HG03159 (cell line): Measurements from ENCODE around the gene LMLN.
"Not testable (repeated sequence)": the region's sequence is repeated elsewhere in the genome, so short reads cannot be mapped to it uniquely, and the experiment has no call there.

Source experiments
- ATAC-seq: cut with Tn5 transposase; IDR thresholded peaks from one replicate; pipeline ENCODE4 v1.9.1; 2021; ENCODE audit warnings: mild to moderate bottlenecking, moderate library complexity; ENCODE audit not compliant: unreplicated experiment

The LMLN gene

DNA sequence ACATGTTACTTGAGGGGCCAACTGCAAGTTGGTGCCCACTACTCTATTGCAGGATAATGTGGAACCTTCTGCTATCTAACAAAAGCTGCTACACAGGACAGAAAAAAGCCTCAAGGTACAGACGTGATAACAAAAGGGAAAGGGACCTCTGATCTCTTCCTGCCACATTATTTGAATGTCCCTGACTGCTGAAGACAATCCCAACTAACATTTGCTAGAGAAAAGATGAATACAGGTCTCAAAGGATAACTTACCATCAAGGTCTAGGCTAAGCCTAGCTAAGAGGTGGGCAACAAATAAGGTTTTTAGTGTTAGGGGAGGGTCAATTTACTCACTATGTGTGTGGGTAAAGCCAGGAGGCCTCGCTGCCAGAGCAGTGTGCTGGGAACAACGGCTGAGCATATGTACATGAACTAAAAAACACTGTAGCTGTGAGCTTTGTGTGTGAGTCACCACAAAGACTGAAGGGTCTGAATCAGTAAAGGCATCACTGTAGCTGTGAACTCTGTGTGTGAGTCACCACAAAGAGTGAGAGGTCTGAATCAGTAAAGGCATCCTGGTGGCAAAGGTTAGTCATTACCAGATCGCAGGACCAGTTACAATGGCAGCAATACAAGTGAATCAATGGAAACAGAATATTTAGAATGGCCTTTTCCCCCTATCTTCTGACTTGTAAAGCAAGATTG lies 111.7 kb downstream of the LMLN start:
- peak; percentile 96 for ATAC-seq

DNA sequence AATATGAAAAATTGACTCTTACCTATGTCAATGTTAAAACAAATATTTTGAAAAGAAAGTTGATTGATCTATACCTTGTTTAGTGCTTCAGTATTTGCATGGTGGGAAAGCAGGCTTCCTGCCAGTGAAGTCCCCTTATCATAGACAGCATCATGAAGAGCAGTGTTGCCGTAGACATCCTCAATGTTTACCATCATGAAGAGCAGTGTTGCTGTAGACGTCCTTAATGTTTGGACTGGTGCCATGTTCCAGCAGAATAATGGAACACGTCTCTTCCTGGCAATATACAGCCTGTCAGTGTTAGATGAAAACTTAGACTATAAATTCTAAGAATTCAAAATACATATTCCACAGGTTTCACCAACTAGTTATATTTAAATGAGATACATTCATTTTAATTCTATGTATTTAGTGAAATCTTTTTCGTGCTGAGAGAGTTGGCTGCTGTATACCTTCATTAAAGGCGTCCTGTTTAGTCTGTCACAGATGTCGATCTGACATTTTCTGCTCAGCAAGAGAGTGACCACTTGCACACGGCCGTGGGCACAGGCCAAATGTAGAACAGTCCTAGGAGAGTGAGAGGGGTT lies 116.8 kb downstream of the LMLN start:
- ATAC-seq: no peak

- peak; percentile 18 for ATAC-seq
These were observed 119.9 kb downstream of the LMLN start for GRCh38 chr3:198079771-198080520.

- ATAC-seq: peak; percentile 79
These were observed 120.7 kb downstream of the LMLN start for GRCh38 chr3:198080521-198081384.

DNA sequence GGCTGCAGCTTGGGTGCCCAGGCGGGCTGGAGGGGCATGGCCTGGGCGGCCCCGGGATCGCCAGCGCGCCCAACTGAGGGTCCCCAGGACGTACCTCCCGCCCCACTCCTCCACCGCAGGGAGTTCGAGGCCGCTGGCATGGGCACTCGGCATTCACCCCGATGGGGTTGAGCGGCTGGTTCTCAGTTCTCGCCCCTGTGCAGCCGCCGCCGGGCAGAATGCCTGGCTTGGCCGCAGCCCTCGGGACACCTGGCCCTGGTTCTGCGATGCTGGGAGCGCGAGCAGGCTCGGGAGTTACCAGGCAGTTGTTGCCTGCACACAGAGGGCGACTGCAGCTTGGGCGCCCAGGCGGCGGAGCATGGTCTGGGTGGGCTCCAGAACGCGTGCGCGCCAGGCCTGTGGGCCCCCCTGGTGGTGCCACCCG lies 121.4 kb downstream of the LMLN start:
- no peak for ATAC-seq

- ATAC-seq: not testable (repeated sequence)
These were observed 122.2 kb downstream of the LMLN start for GRCh38 chr3:198082226-198082625.

DNA sequence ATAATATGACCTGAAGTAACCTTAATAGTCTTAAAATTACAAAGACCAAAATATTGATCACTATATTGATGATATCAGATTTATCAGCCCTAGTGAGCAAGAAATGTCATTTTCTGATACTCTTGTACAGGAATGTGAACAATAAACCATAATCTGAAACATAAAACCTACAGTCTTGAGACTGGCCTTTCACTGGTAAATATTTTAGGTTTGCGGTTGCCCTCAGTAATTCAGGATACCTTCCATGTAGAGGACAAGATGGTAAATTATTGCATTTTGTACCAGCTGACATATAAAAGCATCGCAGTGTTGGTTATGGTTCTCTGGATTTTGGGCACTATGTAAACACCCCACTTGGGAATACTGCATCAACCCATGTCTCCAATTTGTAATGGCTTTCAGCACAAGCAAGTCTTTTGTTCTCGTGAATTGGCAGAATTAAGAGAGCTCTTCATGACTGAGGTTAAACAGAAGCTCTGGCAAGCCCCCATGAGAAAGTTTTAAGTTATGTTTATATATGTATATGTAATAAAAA lies 128.5 kb downstream of the LMLN start:
- ATAC-seq: no peak

DNA sequence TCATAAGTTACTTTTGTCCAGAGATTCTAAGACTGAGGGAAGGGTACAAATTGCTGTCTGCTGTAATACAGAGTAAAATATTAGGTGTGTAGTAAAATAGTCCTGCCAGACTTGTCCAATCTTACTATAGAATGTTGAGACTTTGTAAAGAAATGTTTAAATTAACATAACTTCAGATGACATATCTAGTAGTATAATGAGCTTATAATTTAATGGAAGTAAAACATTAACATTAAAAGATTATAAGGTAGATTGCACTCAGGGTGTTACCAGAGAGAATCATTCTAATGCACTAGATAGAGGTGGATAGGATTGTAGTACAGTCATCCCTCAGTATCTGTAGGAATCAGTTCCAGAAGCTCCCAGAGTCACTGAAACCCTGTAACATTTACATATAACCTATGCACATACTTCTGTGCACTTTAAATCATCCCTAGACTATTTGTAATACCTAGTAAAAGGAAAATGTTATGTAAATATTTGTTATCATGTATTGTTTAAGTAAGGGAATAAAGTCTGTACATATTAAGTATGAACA lies 130.8 kb downstream of the LMLN start:
- ATAC-seq: no peak

DNA sequence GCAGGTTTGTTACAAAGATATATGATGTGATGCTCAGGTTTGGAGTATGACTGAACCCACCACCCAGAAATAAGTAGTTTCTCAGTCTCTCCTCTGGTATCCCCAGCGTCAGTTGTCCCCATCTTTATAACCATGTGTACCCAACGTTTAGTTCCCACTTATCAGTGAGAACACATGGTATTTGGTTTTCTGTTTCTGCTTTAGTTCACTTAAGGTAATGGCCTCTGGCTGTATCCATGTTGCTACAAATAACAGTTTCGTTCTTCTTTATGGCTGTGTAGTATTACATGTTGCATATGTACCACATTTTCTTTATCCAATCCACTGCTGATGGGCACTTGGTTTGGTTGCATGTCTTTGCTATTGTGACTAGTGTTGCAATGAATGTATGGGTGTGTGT lies 132.3 kb downstream of the LMLN start:
- ATAC-seq: no peak

GRCh38 chr3:198093112-198093679 lies 133.2 kb downstream of the LMLN start:
- ATAC-seq: no peak
